ENCODE results near the gene HIRA.
"Not testable (repeated sequence)": the region's sequence is repeated elsewhere in the genome, so short reads cannot be mapped to it uniquely, and the experiment has no call there.

HIRA gene

DNA sequence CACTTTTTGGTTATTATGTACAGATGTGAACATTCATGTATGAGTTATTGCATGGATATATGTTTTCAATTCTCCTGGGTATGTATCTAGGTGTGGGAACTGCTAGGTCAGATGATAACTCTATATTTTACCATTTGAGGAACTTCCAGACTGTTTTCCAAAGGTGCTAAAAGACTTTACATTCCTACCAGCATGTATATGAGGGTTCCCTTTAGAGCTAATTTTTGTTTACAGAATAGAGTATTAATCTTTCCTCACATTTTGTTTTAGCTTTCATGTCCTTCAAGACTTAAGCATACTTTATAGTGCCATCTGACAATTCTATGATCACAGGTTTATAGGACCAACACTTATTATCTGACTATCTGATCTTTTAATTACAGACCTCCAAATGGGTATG lies 59.6 kb downstream of the HIRA start:
- Histone ChIP-seq H3K4me2 (ENCODE audit: low read length) (no peak overlapping the region), H3K79me2 (ENCODE audit: low read length) (no peaks in the 10 kb centered on the region), H3K27ac (ENCODE audit: low read length) (no peak overlapping the region), H4K20me1 (ENCODE audit: insufficient read depth, low read length) (no peaks in the 10 kb centered on the region; the same call in 1 of the 2 replicates), H3K4me1 (ENCODE audit: low read length) (no peaks in the 10 kb centered on the region), H3K4me3 (ENCODE audit: low read length) (no peak overlapping the region), H3K9ac (ENCODE audit: low read length) (no peak overlapping the region), H3K36me3 (replicated peaks; ENCODE audit: low read depth, low read length) (peaks cover 76% of the 10 kb centered on the region), H3K27me3 (ENCODE audit: low read depth, low read length) (no peaks in the 10 kb centered on the region), H2AFZ (ENCODE audit: low read depth, low read length) (no peak overlapping the region), H3K9me3 (ENCODE audit: insufficient read depth, low read length) (no peaks in the 10 kb centered on the region)
- TF ChIP-seq, protein P1, sequence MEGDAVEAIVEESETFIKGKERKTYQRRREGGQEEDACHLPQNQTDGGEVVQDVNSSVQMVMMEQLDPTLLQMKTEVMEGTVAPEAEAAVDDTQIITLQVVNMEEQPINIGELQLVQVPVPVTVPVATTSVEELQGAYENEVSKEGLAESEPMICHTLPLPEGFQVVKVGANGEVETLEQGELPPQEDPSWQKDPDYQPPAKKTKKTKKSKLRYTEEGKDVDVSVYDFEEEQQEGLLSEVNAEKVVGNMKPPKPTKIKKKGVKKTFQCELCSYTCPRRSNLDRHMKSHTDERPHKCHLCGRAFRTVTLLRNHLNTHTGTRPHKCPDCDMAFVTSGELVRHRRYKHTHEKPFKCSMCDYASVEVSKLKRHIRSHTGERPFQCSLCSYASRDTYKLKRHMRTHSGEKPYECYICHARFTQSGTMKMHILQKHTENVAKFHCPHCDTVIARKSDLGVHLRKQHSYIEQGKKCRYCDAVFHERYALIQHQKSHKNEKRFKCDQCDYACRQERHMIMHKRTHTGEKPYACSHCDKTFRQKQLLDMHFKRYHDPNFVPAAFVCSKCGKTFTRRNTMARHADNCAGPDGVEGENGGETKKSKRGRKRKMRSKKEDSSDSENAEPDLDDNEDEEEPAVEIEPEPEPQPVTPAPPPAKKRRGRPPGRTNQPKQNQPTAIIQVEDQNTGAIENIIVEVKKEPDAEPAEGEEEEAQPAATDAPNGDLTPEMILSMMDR (IDR thresholded peaks at IDR 0.05; ENCODE audit: low read depth, low read length): no peak
- no peak for TF ChIP-seq EZH2phosphoT487 (IDR thresholded peaks at IDR 0.05; ENCODE audit: low read depth)

GRCh38 chr22:19368876-19369275 lies 62.7 kb downstream of the HIRA start:
- peaks cover 66% of the 10 kb centered on the region for H3K36me3 ChIP-seq (replicated peaks; ENCODE audit: low read depth, low read length)

GRCh38 chr22:19367763-19368367 lies 63.7 kb downstream of the HIRA start:
- no peak overlapping the region for H3K9ac ChIP-seq (ENCODE audit: low read length)

More at GRCh38 chr22:19368876-19369275, 62.7 kb downstream of the HIRA start:
- peaks cover 5% of the 10 kb centered on the region; the same call in 1 of the 2 replicates for H3K4me1 ChIP-seq (ENCODE audit: low read length)
- H3K4me3 ChIP-seq (ENCODE audit: low read length): no peak overlapping the region
- no peaks in the 10 kb centered on the region for H3K27me3 ChIP-seq (ENCODE audit: low read depth, low read length)
- no peak overlapping the region for H3K27ac ChIP-seq (ENCODE audit: low read length)
- no peak overlapping the region for H3K9ac ChIP-seq (ENCODE audit: low read length)
- H4K20me1 ChIP-seq (ENCODE audit: insufficient read depth, low read length): peaks cover 7% of the 10 kb centered on the region
- no peak overlapping the region for H3K4me2 ChIP-seq (ENCODE audit: low read length)
- H3K79me2 ChIP-seq (ENCODE audit: low read length): no peaks in the 10 kb centered on the region
- no peak for TF ChIP-seq EZH2phosphoT487 (IDR thresholded peaks at IDR 0.05; ENCODE audit: low read depth)
- TF ChIP-seq, protein P1 (IDR thresholded peaks at IDR 0.05; ENCODE audit: low read depth, low read length): no peak
- no peak overlapping the region for H2AFZ ChIP-seq (ENCODE audit: low read depth, low read length)
- H3K9me3 ChIP-seq (ENCODE audit: insufficient read depth, low read length): no peaks in the 10 kb centered on the region

GRCh38 chr22:19363541-19363940 lies 68.0 kb downstream of the HIRA start:
- H3K9me3 ChIP-seq (ENCODE audit: insufficient read depth, low read length); H3K4me2 ChIP-seq (ENCODE audit: low read length); H3K4me3 ChIP-seq (ENCODE audit: low read length); H3K79me2 ChIP-seq (ENCODE audit: low read length); H2AFZ ChIP-seq (ENCODE audit: low read depth, low read length); H3K27me3 ChIP-seq (ENCODE audit: low read depth, low read length); H3K9ac ChIP-seq (ENCODE audit: low read length); H3K27ac ChIP-seq (ENCODE audit: low read length): not testable (repeated sequence)
- H4K20me1 ChIP-seq (ENCODE audit: insufficient read depth, low read length): peaks cover 36% of the 10 kb centered on the region
- peaks cover 26% of the 10 kb centered on the region for H3K4me1 ChIP-seq (ENCODE audit: low read length)
- H3K36me3 ChIP-seq (replicated peaks; ENCODE audit: low read depth, low read length): peaks cover 69% of the 10 kb centered on the region

More at GRCh38 chr22:19367763-19368367, 63.7 kb downstream of the HIRA start:
- TF ChIP-seq, protein P1 (IDR thresholded peaks at IDR 0.05; ENCODE audit: low read depth, low read length): no peak
- TF ChIP-seq EZH2phosphoT487 (IDR thresholded peaks at IDR 0.05; ENCODE audit: low read depth): no peak
- no peaks in the 10 kb centered on the region for H3K9me3 ChIP-seq (ENCODE audit: insufficient read depth, low read length)
- no peaks in the 10 kb centered on the region for H3K27me3 ChIP-seq (ENCODE audit: low read depth, low read length)
- no peak overlapping the region for H3K4me3 ChIP-seq (ENCODE audit: low read length)
- no peak overlapping the region for H3K27ac ChIP-seq (ENCODE audit: low read length)
- peaks cover 63% of the 10 kb centered on the region for H3K36me3 ChIP-seq (replicated peaks; ENCODE audit: low read depth, low read length)
- H3K79me2 ChIP-seq (ENCODE audit: low read length): no peaks in the 10 kb centered on the region
- H3K4me1 ChIP-seq (ENCODE audit: low read length): peaks cover 5% of the 10 kb centered on the region; the same call in 1 of the 2 replicates
- H4K20me1 ChIP-seq (ENCODE audit: insufficient read depth, low read length): peaks cover 7% of the 10 kb centered on the region
- no peak overlapping the region for H3K4me2 ChIP-seq (ENCODE audit: low read length)
- no peak overlapping the region for H2AFZ ChIP-seq (ENCODE audit: low read depth, low read length)
